Gastrocnemius medialis (tissue), 4 donors: ENCODE results near the gene CHTOP. TPM values are rescaled to one million over a fixed set of nuclear protein-coding genes. Genes with fewer than 3 reads are reported as not detected.

Source experiments
- ATAC-seq, 2 donors: fragments of 150-250 bp; one replicate each; pipeline ENCODE4 v1.9.1; 2016
- DNase-seq, 2 donors: peaks; one replicate each; pipeline ENCODE4 v3.0.0-alpha.2; 2019
- H3K27ac ChIP-seq, 4 donors: fragments of 200-600 bp; sonication (generic); 1 replicate in 1 of 4; 2 replicates in 3 of 4; pipeline ENCODE4 v1.5.1; 2016 to 2018; ENCODE audit warnings: mild to moderate bottlenecking in 2 of 4, moderate library complexity in 1 of 4
- H3K27me3 ChIP-seq, 3 donors: fragments of 200-600 bp; sonication (generic) in 2 of 3; 1 replicate in 1 of 3; 2 replicates in 2 of 3; pipeline versions ENCODE4 v1.5.1 to v1.6.0; 2016 to 2019; ENCODE audit warnings: mild to moderate bottlenecking in 1 of 3, moderate library complexity in 1 of 3
- H3K36me3 ChIP-seq, 2 donors: fragments of 200-600 bp; sonication (generic) in 1 of 2; one replicate each; pipeline ENCODE4 v1.5.1; 2017 to 2018
- H3K4me1 ChIP-seq, 2 donors: fragments of 200-600 bp; sonication (generic) in 1 of 2; one replicate each; pipeline ENCODE4 v1.5.1; 2016 to 2017; ENCODE audit warnings: mild to moderate bottlenecking in 2 of 2
- H3K4me3 ChIP-seq, 4 donors: fragments of 200-600 bp; sonication (generic) in 3 of 4; 1 replicate in 1 of 4; 2 replicates in 3 of 4; pipeline ENCODE4 v1.5.1; 2016 to 2019; ENCODE audit warnings: mild to moderate bottlenecking in 2 of 4
- H3K9me3 ChIP-seq, 3 donors: fragments of 200-600 bp; sonication (generic) in 2 of 3; 1 replicate in 1 of 3; 2 replicates in 2 of 3; pipeline ENCODE4 v1.5.1; 2016 to 2019
- CTCF ChIP-seq, 5 experiments: fragments of 450-650 bp in 3 of 5; fragments of 200-600 bp in 2 of 5; sonication (generic) in 2 of 5; IDR thresholded peaks in 4 of 5; conservative IDR thresholded peaks in 1 of 5; 1 replicate in 4 of 5; 2 replicates in 1 of 5; pipeline ENCODE4 v1.5.1; 2016 to 2019; ENCODE audit warnings: antibody characterized with exemption in 5 of 5, mild to moderate bottlenecking in 3 of 5, moderate library complexity in 3 of 5
- POLR2A ChIP-seq, 2 donors: fragments of 450-650 bp; IDR thresholded peaks; one replicate each; pipeline ENCODE4 v1.6.1; 2017; ENCODE audit warnings: antibody characterized with exemption in 2 of 2, mild to moderate bottlenecking in 2 of 2, moderate library complexity in 2 of 2
- in situ Hi-C, 4 donors: fragments of 200-750 bp; cut with MboI; loops; one replicate each; pipeline versions ENCODE4 v1.15.0 to v1.8.0; 2017; ENCODE audit warnings: low sequenced_read_pairs in 4 of 4
- intact Hi-C: fragments of 100-400 bp; cut with DNase I; formaldehyde crosslinking; loops from one replicate; pipeline ENCODE4 v1.15.1; 2023; ENCODE audit warnings: low total_unique reads
- total RNA-seq, 4 donors: library from RNA; depleted of rRNA; stranded (reverse); fragments of >200 nt; gene quantifications; one replicate each; pipeline versions ENCODE4 v1.1.0 to v1.2.3, GENCODE V29; 2016

CHTOP gene
- total RNA-seq, 4 donors from 2014 or later: 49.5 to 73.4 (median 59.1) TPM

- TF ChIP-seq POLR2A (IDR thresholded peaks at IDR 0.05) (no peak), CTCF (IDR thresholded peaks at IDR 0.05 in 4 of 5, conservative IDR thresholded peaks at IDR 0.05 in 1 of 5) (no peak)
- Histone ChIP-seq H3K9me3 (no peaks in the 10 kb centered on the region), H3K27me3 (peaks cover 0 to 3% (median 0%) of the 10 kb centered on the region in 3 donors), H3K4me3 (no peak overlapping the region), H3K36me3 (no peaks in the 10 kb centered on the region), H3K27ac (no peak overlapping the region), H3K4me1 (no peaks in the 10 kb centered on the region)
- in situ Hi-C loops: loop anchor here in 1 of 4 donors (25.0 kb wide), 1 partner anchor 302 kb away; the partner anchor contains the start of genes JTB, RAB13 and RPS27
- intact Hi-C loops: no loop called here
- ATAC-seq (no peak), DNase-seq (no peak)
These were observed 51.9 kb downstream of the CHTOP start for GRCh38 chr1:153685544-153686340.

GRCh38 chr1:153687346-153688125 lies 53.7 kb downstream of the CHTOP start:
- Histone ChIP-seq H3K4me3 (no peak overlapping the region), H3K9me3 (no peaks in the 10 kb centered on the region), H3K27me3 (no peaks in the 10 kb centered on the region), H3K27ac (no peak overlapping the region), H3K4me1 (no peaks in the 10 kb centered on the region), H3K36me3 (no peaks in the 10 kb centered on the region)
- TF ChIP-seq CTCF (IDR thresholded peaks at IDR 0.05 in 4 of 5, conservative IDR thresholded peaks at IDR 0.05 in 1 of 5) (no peak), POLR2A (IDR thresholded peaks at IDR 0.05) (no peak)
- ATAC-seq (no peak), DNase-seq (no peak)
- intact Hi-C loops: no loop called here
- in situ Hi-C loops: loop anchor here in 1 of 4 donors (25.0 kb wide), 1 partner anchor 300 kb away; the partner anchor contains the start of genes JTB, RAB13 and RPS27

- Histone ChIP-seq H3K27me3 (no peaks in the 10 kb centered on the region), H3K4me1 (no peaks in the 10 kb centered on the region), H3K27ac (no peak overlapping the region), H3K9me3 (no peaks in the 10 kb centered on the region), H3K4me3 (no peak overlapping the region), H3K36me3 (no peaks in the 10 kb centered on the region)
- intact Hi-C loops (no loop called here), in situ Hi-C loops (loop anchor here in 1 of 4 donors (25.0 kb wide), 1 partner anchor 299 kb away; the partner anchor contains the start of genes JTB, RAB13 and RPS27)
- no peak for TF ChIP-seq POLR2A (IDR thresholded peaks at IDR 0.05)
- DNase-seq (no peak), ATAC-seq (no peak)
These were observed 54.4 kb downstream of the CHTOP start for GRCh38 chr1:153688276-153688675.

GRCh38 chr1:153688736-153689328 lies 55.0 kb downstream of the CHTOP start:
- Histone ChIP-seq H3K9me3 (no peaks in the 10 kb centered on the region), H3K27me3 (no peaks in the 10 kb centered on the region), H3K4me1 (no peaks in the 10 kb centered on the region), H3K4me3 (no peak overlapping the region), H3K27ac (no peak overlapping the region), H3K36me3 (no peaks in the 10 kb centered on the region)
- DNase-seq (no peak), ATAC-seq (no peak)
- intact Hi-C loops: no loop called here
- in situ Hi-C loops: loop anchor here in 1 of 4 donors (25.0 kb wide), 1 partner anchor 298 kb away; the partner anchor contains the start of genes JTB, RAB13 and RPS27
- TF ChIP-seq POLR2A (IDR thresholded peaks at IDR 0.05) (no peak), CTCF (IDR thresholded peaks at IDR 0.05 in 4 of 5, conservative IDR thresholded peaks at IDR 0.05 in 1 of 5) (no peak)
